Activated T-cell treated with anti-CD3 and anti-CD28 coated beads for 1 hour (primary cell): ENCODE measurements around the gene GLRX.

Experiments
- DNase-seq: peaks from one replicate; pipeline ENCODE4 v3.0.0-alpha.2; 2020; ENCODE audit warnings: low read depth

GLRX gene

GRCh38 chr5:95808686-95809413 lies 13.7 kb downstream of the GLRX start:
- peak; percentile 63 for DNase-seq

GRCh38 chr5:95808013-95808685 lies 14.4 kb downstream of the GLRX start:
- no peak for DNase-seq

- no peak for DNase-seq
Observed at GRCh38 chr5:95806687-95807086, 15.8 kb downstream of the GLRX start.

- no peak for DNase-seq
Observed at GRCh38 chr5:95804736-95805539, 17.6 kb downstream of the GLRX start.

GRCh38 chr5:95803271-95804148 lies 19.0 kb downstream of the GLRX start:
- DNase-seq, result no peak

GRCh38 chr5:95801961-95802360 lies 20.6 kb downstream of the GLRX start:
- no peak for DNase-seq

GRCh38 chr5:95801532-95801931 lies 21.0 kb downstream of the GLRX start:
- DNase-seq, result no peak

- no peak for DNase-seq
Observed at GRCh38 chr5:95800553-95800952, 22.0 kb downstream of the GLRX start.

- no peak for DNase-seq
Observed at GRCh38 chr5:95799191-95799835, 23.2 kb downstream of the GLRX start.

- no peak for DNase-seq
Observed at GRCh38 chr5:95798545-95798944, 24.0 kb downstream of the GLRX start.

- DNase-seq, result no peak
Observed at GRCh38 chr5:95798048-95798447, 24.5 kb downstream of the GLRX start.

GRCh38 chr5:95797301-95797700 lies 25.2 kb downstream of the GLRX start:
- DNase-seq, result no peak

- no peak for DNase-seq
Observed at GRCh38 chr5:95794070-95794516, 28.4 kb downstream of the GLRX start.

GRCh38 chr5:95791751-95792150 lies 30.8 kb downstream of the GLRX start:
- DNase-seq, result no peak

GRCh38 chr5:95788493-95788892 lies 34.0 kb downstream of the GLRX start:
- no peak for DNase-seq

GRCh38 chr5:95786821-95787418 lies 35.6 kb downstream of the GLRX start:
- DNase-seq, result no peak

GRCh38 chr5:95784514-95785302 lies 37.8 kb downstream of the GLRX start:
- DNase-seq, result no peak

- no peak for DNase-seq
Observed at GRCh38 chr5:95783661-95784060, 38.9 kb downstream of the GLRX start.

GRCh38 chr5:95782181-95782580 lies 40.3 kb downstream of the GLRX start:
- no peak for DNase-seq

- DNase-seq, result peak; percentile 61
Observed at GRCh38 chr5:95781101-95781583, 41.4 kb downstream of the GLRX start.
